ENCODE data around the gene ESYT2. TPM values are rescaled to one million over a fixed set of nuclear protein-coding genes. Genes with fewer than 3 reads are reported as not detected.

Gene ESYT2
- total RNA-seq, 4 donors from 2014 or later = 209 to 286 (median 230) TPM

DNA sequence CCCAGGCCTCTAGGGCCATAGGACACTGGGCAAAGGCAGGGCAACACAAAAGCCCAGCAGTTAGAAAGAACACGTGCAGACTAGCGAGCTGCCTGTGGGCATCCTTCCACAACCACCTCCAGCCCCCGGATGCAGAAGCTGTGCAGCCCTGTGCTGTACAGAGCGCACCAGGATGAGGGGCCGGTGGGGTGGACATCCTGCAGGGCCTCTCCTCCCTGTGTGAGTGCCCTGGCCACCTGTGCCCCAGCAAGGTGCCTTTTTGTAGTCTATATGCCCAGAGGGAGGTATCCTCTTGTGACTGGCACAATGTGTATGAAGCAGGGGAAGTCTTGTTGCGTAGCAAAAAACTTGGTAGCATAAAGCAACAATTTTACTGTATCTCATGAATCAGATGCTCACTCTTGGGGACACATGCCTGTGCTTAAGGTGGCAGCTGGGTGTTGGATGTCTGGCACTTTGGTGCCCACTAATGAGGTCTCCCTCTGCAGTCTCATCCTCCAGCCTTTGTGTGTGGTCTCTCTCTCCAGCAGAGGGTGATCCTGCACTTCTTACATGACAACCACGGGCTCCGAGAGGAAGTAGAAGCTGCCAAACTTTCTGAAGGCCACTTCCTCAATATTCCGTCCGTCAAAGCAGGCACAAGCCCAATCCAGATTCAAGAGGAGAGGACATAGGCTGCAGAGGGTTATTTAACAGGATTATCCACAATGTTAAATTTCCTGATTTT lies 133.4 kb downstream of the ESYT2 start:
- Histone ChIP-seq H3K4me3 (no peak overlapping the region), H3K36me3 (peaks cover 0 to 8% of the 10 kb centered on the region in 2 donors), H3K9me3 (no peaks in the 10 kb centered on the region), H3K27ac (peak overlapping the region in 1 of 4 donors; percentile 49), H3K27me3 (no peaks in the 10 kb centered on the region), H3K4me1 (peaks cover 0 to 7% (median 4%) of the 10 kb centered on the region in 3 donors)
- peak; percentile 93 for ATAC-seq
- TF ChIP-seq, protein P1, sequence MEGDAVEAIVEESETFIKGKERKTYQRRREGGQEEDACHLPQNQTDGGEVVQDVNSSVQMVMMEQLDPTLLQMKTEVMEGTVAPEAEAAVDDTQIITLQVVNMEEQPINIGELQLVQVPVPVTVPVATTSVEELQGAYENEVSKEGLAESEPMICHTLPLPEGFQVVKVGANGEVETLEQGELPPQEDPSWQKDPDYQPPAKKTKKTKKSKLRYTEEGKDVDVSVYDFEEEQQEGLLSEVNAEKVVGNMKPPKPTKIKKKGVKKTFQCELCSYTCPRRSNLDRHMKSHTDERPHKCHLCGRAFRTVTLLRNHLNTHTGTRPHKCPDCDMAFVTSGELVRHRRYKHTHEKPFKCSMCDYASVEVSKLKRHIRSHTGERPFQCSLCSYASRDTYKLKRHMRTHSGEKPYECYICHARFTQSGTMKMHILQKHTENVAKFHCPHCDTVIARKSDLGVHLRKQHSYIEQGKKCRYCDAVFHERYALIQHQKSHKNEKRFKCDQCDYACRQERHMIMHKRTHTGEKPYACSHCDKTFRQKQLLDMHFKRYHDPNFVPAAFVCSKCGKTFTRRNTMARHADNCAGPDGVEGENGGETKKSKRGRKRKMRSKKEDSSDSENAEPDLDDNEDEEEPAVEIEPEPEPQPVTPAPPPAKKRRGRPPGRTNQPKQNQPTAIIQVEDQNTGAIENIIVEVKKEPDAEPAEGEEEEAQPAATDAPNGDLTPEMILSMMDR (IDR thresholded peaks at IDR 0.05) = peak; percentile 35 to 77 (median 72)
- TF ChIP-seq POLR2AphosphoS5 (IDR thresholded peaks at IDR 0.05) = peak; percentile 28
- TF ChIP-seq EP300 (IDR thresholded peaks at IDR 0.05) = no peak
- no peak for TF ChIP-seq POLR2A (IDR thresholded peaks at IDR 0.05)
- 0 to 27% methylated on average over 3 to 4 of the region's 10 CpGs for WGBS, 2 donors (ENCODE audit: low coverage in 1 of 2)

DNA sequence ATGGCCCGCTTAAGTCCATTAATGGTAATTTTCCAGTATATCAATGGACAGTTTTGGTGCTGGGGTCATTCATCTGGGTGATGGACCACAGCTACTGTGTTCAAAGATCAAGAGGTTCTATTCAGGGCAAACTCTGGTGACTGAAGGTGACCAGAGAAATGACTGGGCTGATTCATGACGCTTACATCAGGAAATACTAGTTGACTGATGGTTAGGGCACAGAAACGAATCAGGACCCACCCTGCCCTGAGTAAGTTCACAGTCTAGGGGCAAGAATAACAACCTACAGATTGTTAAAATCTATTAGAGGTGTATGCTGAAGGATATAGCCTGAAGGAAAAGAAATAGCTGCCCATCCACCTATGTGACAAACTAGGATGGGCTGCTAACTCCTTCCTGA lies 134.3 kb downstream of the ESYT2 start:
- Histone ChIP-seq H3K9me3 (no peaks in the 10 kb centered on the region), H3K27me3 (no peaks in the 10 kb centered on the region), H3K4me1 (peaks cover 0 to 7% (median 4%) of the 10 kb centered on the region in 3 donors), H3K27ac (no peak overlapping the region), H3K36me3 (peaks cover 0 to 12% of the 10 kb centered on the region in 2 donors), H3K4me3 (no peak overlapping the region)
- no peak for ATAC-seq
- 58 to 90% methylated on average over 2 to 3 of the region's 3 CpGs for WGBS, 2 donors (ENCODE audit: low coverage in 1 of 2)
- no peak for TF ChIP-seq POLR2A (IDR thresholded peaks at IDR 0.05)
- TF ChIP-seq, protein P1 (IDR thresholded peaks at IDR 0.05) = no peak
- TF ChIP-seq EP300 (IDR thresholded peaks at IDR 0.05) = no peak
- TF ChIP-seq POLR2AphosphoS5 (IDR thresholded peaks at IDR 0.05) = no peak

DNA sequence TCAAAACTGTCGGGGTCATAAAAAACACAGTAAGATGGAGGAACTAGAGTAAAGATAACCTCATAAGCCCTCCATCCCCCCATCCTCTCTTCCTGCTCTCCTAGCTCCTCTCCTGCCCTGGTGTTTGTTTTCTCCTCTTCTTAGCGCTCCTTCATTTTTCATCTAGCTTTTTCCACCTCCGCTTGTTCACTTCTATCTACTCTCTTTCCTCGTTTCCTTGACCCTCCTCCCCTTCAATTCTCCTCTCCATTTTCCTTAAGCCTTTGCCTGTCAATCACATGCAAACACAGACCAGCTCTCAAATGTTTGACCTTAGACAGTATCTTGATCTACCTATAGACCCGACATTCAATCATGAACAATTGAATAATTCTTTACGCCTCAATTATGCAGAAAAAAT lies 134.7 kb downstream of the ESYT2 start:
- Histone ChIP-seq H3K4me1 (peaks cover 0 to 7% (median 4%) of the 10 kb centered on the region in 3 donors), H3K36me3 (peaks cover 0 to 16% of the 10 kb centered on the region in 2 donors), H3K4me3 (no peak overlapping the region), H3K27me3 (no peaks in the 10 kb centered on the region), H3K9me3 (no peaks in the 10 kb centered on the region), H3K27ac (no peak overlapping the region)
- WGBS, 2 donors (ENCODE audit: low coverage in 1 of 2) = 79 to 90% methylated on average over 3 to 6 of the region's 6 CpGs
- TF ChIP-seq POLR2A (IDR thresholded peaks at IDR 0.05) (no peak), EP300 (IDR thresholded peaks at IDR 0.05) (no peak), POLR2AphosphoS5 (IDR thresholded peaks at IDR 0.05) (no peak)
- TF ChIP-seq, protein P1 (IDR thresholded peaks at IDR 0.05) = no peak
- ATAC-seq = no peak

DNA sequence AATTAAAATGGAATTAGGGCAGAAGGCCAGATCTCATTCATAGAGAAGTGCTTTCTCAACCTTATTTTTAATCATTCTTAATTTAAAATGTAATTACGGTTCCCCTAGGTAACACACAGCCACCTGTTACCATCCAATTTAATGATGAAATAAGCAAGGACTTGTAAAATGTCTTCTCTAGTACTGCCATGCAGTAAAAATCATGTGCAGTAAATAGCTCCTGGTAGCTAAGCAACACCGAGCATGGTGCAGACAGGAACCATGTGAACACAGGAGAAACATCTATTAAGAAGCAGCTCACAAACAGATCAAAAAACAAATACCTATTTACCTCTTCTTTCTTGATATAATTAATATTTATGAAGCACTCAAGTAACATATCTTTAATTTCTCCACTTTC lies 139.8 kb downstream of the ESYT2 start:
- no peak overlapping the region for H3K27ac ChIP-seq
- peaks cover 0 to 47% of the 10 kb centered on the region in 2 donors for H3K36me3 ChIP-seq
- H3K4me1 ChIP-seq = no peaks in the 10 kb centered on the region
- ATAC-seq = no peak
- H3K9me3 ChIP-seq = no peaks in the 10 kb centered on the region
- H3K4me3 ChIP-seq = no peak overlapping the region
- TF ChIP-seq, protein P1 (IDR thresholded peaks at IDR 0.05) = no peak
- TF ChIP-seq POLR2AphosphoS5 (IDR thresholded peaks at IDR 0.05) (no peak), POLR2A (IDR thresholded peaks at IDR 0.05) (no peak), EP300 (IDR thresholded peaks at IDR 0.05) (no peak)
- 89 to 96% methylated on average over 2 of the region's 2 CpGs for whole genome bisulfite sequencing, 2 donors (ENCODE audit: low coverage in 1 of 2)
- H3K27me3 ChIP-seq = no peaks in the 10 kb centered on the region

DNA sequence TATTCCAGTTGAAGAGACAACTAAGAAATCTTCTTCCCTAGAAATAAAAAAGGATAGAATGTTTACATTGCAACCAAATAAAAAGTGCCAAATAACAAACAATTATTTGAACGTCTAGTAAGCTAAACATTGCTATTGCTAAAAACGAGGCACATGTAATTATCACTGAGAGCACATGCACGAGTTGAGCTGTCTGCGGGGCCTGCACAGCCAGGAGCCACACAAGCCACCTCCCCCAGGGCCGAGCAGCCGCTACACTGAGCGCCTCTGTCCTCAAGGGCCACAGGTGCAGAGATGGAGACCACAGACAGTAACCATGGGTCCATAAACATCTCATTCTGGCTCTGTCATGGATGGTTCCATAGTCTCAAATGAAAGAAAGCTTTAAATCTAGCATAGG lies 141.9 kb downstream of the ESYT2 start:
- Histone ChIP-seq H3K4me1 (no peaks in the 10 kb centered on the region), H3K27ac (no peak overlapping the region), H3K4me3 (no peak overlapping the region), H3K36me3 (peaks cover 0 to 57% of the 10 kb centered on the region in 2 donors), H3K9me3 (no peaks in the 10 kb centered on the region), H3K27me3 (no peaks in the 10 kb centered on the region)
- ATAC-seq = no peak
- 87 to 93% methylated on average over 4 to 7 of the region's 7 CpGs for WGBS, 2 donors (ENCODE audit: low coverage in 1 of 2)
- TF ChIP-seq, protein P1 (IDR thresholded peaks at IDR 0.05) = no peak
- TF ChIP-seq POLR2AphosphoS5 (IDR thresholded peaks at IDR 0.05) (no peak), EP300 (IDR thresholded peaks at IDR 0.05) (no peak), POLR2A (IDR thresholded peaks at IDR 0.05) (no peak)
